ENCODE results near the gene DNAJC11.

DNAJC11 gene

GRCh38 chr1:6586404-6586816 is 115.2 kb downstream of the DNAJC11 start:
- H3K18ac ChIP-seq (ENCODE audit: low read depth in 1 of 2, low read length in 2 of 2), result no peak overlapping the region
- H2BK5ac ChIP-seq (ENCODE audit: low read depth, low read length, poor library complexity, severe bottlenecking), result no peak overlapping the region
- no peak overlapping the region for H2BK12ac ChIP-seq (ENCODE audit: low read length in 2 of 2)
- H2BK120ac ChIP-seq (ENCODE audit: low read depth, low read length), result no peak overlapping the region
- no peak overlapping the region for H2BK15ac ChIP-seq (ENCODE audit: low read depth, poor library complexity, severe bottlenecking)
- H3K27me3 ChIP-seq (ENCODE audit: control insufficient read depth in 1 of 2, insufficient read depth in 1 of 2, low read length in 2 of 2), result no peaks in the 10 kb centered on the region
- no peak for DNase-seq
- 97% methylated on average over 11 of the region's 11 CpGs for WGBS
- H2AFZ ChIP-seq (ENCODE audit: low read depth, low read length), result no peak overlapping the region
- H4K91ac ChIP-seq (ENCODE audit: low read length), result no peak overlapping the region
- H3K4me1 ChIP-seq (ENCODE audit: control insufficient read depth, insufficient read depth, low read depth, low read length), result peaks cover 16% of the 10 kb centered on the region
- peaks cover 49% of the 10 kb centered on the region for H3K79me1 ChIP-seq (replicated peaks; ENCODE audit: low read length, poor library complexity, severe bottlenecking)
- H3K4me2 ChIP-seq (ENCODE audit: low read length, poor library complexity, severe bottlenecking), result no peak overlapping the region
- H2AK5ac ChIP-seq (ENCODE audit: low read length, severe bottlenecking), result no peak overlapping the region
- peaks cover 42 to 58% of the 10 kb centered on the region in 2 experiments for H3K36me3 ChIP-seq (ENCODE audit: control insufficient read depth in 1 of 2, insufficient read depth in 2 of 2, low read depth in 1 of 2, low read length in 2 of 2)
- H3K4me3 ChIP-seq (ENCODE audit: insufficient read depth in 1 of 2, low read depth in 1 of 2, low read length in 2 of 2), result no peak overlapping the region
- H3K4ac ChIP-seq (ENCODE audit: low read depth in 1 of 2, low read length in 2 of 2), result no peak overlapping the region
- H3K23ac ChIP-seq (ENCODE audit: low read length in 2 of 2), result no peak overlapping the region
- H3K9me3 ChIP-seq (ENCODE audit: control insufficient read depth, low read length), result no peaks in the 10 kb centered on the region
- no peak overlapping the region for H3K9ac ChIP-seq (ENCODE audit: low read length)
- no peak overlapping the region for H4K8ac ChIP-seq (ENCODE audit: low read length)
- H3K14ac ChIP-seq (ENCODE audit: low read length in 2 of 2), result no peak overlapping the region
- H3K27ac ChIP-seq (ENCODE audit: low read length, poor library complexity, severe bottlenecking), result no peak overlapping the region

GRCh38 chr1:6585841-6586240 is 115.8 kb downstream of the DNAJC11 start:
- Histone ChIP-seq H2AK5ac (ENCODE audit: low read length, severe bottlenecking) (no peak overlapping the region), H2BK120ac (ENCODE audit: low read depth, low read length) (no peak overlapping the region), H2BK5ac (ENCODE audit: low read depth, low read length, poor library complexity, severe bottlenecking) (no peak overlapping the region), H3K14ac (ENCODE audit: low read length in 2 of 2) (no peak overlapping the region), H3K9me3 (ENCODE audit: control insufficient read depth, low read length) (no peaks in the 10 kb centered on the region), H4K91ac (ENCODE audit: low read length) (no peak overlapping the region), H3K4me2 (ENCODE audit: low read length, poor library complexity, severe bottlenecking) (no peak overlapping the region), H3K23ac (ENCODE audit: low read length in 2 of 2) (no peak overlapping the region), H3K36me3 (ENCODE audit: control insufficient read depth in 1 of 2, insufficient read depth in 2 of 2, low read depth in 1 of 2, low read length in 2 of 2) (peaks cover 36 to 52% of the 10 kb centered on the region in 2 experiments), H3K27me3 (ENCODE audit: control insufficient read depth in 1 of 2, insufficient read depth in 1 of 2, low read length in 2 of 2) (no peaks in the 10 kb centered on the region), H3K79me1 (replicated peaks; ENCODE audit: low read length, poor library complexity, severe bottlenecking) (peaks cover 45% of the 10 kb centered on the region), H3K27ac (ENCODE audit: low read length, poor library complexity, severe bottlenecking) (no peak overlapping the region), H2BK15ac (ENCODE audit: low read depth, poor library complexity, severe bottlenecking) (no peak overlapping the region), H3K4me3 (ENCODE audit: insufficient read depth in 1 of 2, low read depth in 1 of 2, low read length in 2 of 2) (no peak overlapping the region), H2AFZ (ENCODE audit: low read depth, low read length) (no peak overlapping the region), H2BK12ac (ENCODE audit: low read length in 2 of 2) (no peak overlapping the region), H3K4me1 (ENCODE audit: control insufficient read depth, insufficient read depth, low read depth, low read length) (peaks cover 21% of the 10 kb centered on the region), H3K18ac (ENCODE audit: low read depth in 1 of 2, low read length in 2 of 2) (no peak overlapping the region), H3K4ac (ENCODE audit: low read depth in 1 of 2, low read length in 2 of 2) (no peak overlapping the region), H3K9ac (ENCODE audit: low read length) (no peak overlapping the region), H4K8ac (ENCODE audit: low read length) (no peak overlapping the region)
- no peak for DNase-seq
- 92% methylated on average over 6 of the region's 7 CpGs for WGBS

GRCh38 chr1:6585081-6585722 is 116.4 kb downstream of the DNAJC11 start:
- 89% methylated on average over 12 of the region's 12 CpGs for WGBS

More at GRCh38 chr1:6585081-6585722, 116.4 kb downstream of the DNAJC11 start:
- DNase-seq, result no peak
- H3K4ac ChIP-seq (ENCODE audit: low read depth in 1 of 2, low read length in 2 of 2), result no peak overlapping the region
- H3K4me2 ChIP-seq (ENCODE audit: low read length, poor library complexity, severe bottlenecking), result no peak overlapping the region
- H3K23ac ChIP-seq (ENCODE audit: low read length in 2 of 2), result no peak overlapping the region
- no peaks in the 10 kb centered on the region for H3K9me3 ChIP-seq (ENCODE audit: control insufficient read depth, low read length)
- peaks cover 26% of the 10 kb centered on the region for H3K4me1 ChIP-seq (ENCODE audit: control insufficient read depth, insufficient read depth, low read depth, low read length)
- H3K14ac ChIP-seq (ENCODE audit: low read length in 2 of 2), result no peak overlapping the region
- no peaks in the 10 kb centered on the region for H3K27me3 ChIP-seq (ENCODE audit: control insufficient read depth in 1 of 2, insufficient read depth in 1 of 2, low read length in 2 of 2)
- no peak overlapping the region for H2BK15ac ChIP-seq (ENCODE audit: low read depth, poor library complexity, severe bottlenecking)
- no peak overlapping the region for H3K4me3 ChIP-seq (ENCODE audit: insufficient read depth in 1 of 2, low read depth in 1 of 2, low read length in 2 of 2)
- no peak overlapping the region for H2BK120ac ChIP-seq (ENCODE audit: low read depth, low read length)
- no peak overlapping the region for H4K91ac ChIP-seq (ENCODE audit: low read length)
- H2BK12ac ChIP-seq (ENCODE audit: low read length in 2 of 2), result no peak overlapping the region
- no peak overlapping the region for H2AFZ ChIP-seq (ENCODE audit: low read depth, low read length)
- H4K8ac ChIP-seq (ENCODE audit: low read length), result no peak overlapping the region
- no peak overlapping the region for H3K9ac ChIP-seq (ENCODE audit: low read length)
- H3K36me3 ChIP-seq (ENCODE audit: control insufficient read depth in 1 of 2, insufficient read depth in 2 of 2, low read depth in 1 of 2, low read length in 2 of 2), result peaks cover 30 to 48% of the 10 kb centered on the region in 2 experiments
- H3K18ac ChIP-seq (ENCODE audit: low read depth in 1 of 2, low read length in 2 of 2), result no peak overlapping the region
- peaks cover 48% of the 10 kb centered on the region for H3K79me1 ChIP-seq (replicated peaks; ENCODE audit: low read length, poor library complexity, severe bottlenecking)
- no peak overlapping the region for H2AK5ac ChIP-seq (ENCODE audit: low read length, severe bottlenecking)
- H2BK5ac ChIP-seq (ENCODE audit: low read depth, low read length, poor library complexity, severe bottlenecking), result no peak overlapping the region
- no peak overlapping the region for H3K27ac ChIP-seq (ENCODE audit: low read length, poor library complexity, severe bottlenecking)
